ENCODE data around the gene SORT1. TPM values are rescaled to one million over a fixed set of nuclear protein-coding genes. Genes with fewer than 3 reads are reported as not detected.

SORT1 gene
- total and polyA plus RNA-seq, 2 of the 8 experiments (the other 6 are each of a cell fraction or from before 2014, with no cell fraction given): 18.7 to 69.6 TPM

GRCh38 chr1:109391626-109392025, 6.1 kb downstream of the SORT1 start (continued):
- TF ChIP-seq ATF2 (IDR thresholded peaks at IDR 0.05; ENCODE audit: low read length) (no peak), MAX (IDR thresholded peaks at IDR 0.05) (no peak)
